B cell (primary cell): Measurements from ENCODE around the gene SLC25A13. TPM values are rescaled to one million over a fixed set of nuclear protein-coding genes. Genes with fewer than 3 reads are reported as not detected.

ENCODE experiments used
- ATAC-seq: fragments of 200-7000 bp; cut with Tn5 transposase; one replicate; pipeline ENCODE4 v1.10.0; 2021; ENCODE audit warnings: low read depth, mild to moderate bottlenecking, moderate number of reproducible peaks, moderate library complexity
- CTCF ChIA-PET: fragments of 350-600 bp; sonication (Branson Sonifier 250); formaldehyde crosslinking; loops from one replicate; lab custom pipeline; 2021; ENCODE audit warnings: antibody characterized with exemption, inconsistent platforms; lab: Charles Lee
- POLR2A ChIA-PET: fragments of 350-600 bp; sonication (Branson Sonifier 250); formaldehyde crosslinking; loops from one replicate; lab custom pipeline; 2021; ENCODE audit warnings: antibody characterized with exemption; lab: Charles Lee
- DNase-seq: peaks from one replicate; pipeline ENCODE4 v3.0.0; 2013
- H2AFZ ChIP-seq: 2 replicates; pipeline ENCODE4 v1.6.1; 2012; ENCODE audit warnings: mild to moderate bottlenecking, low read depth, low read length; ENCODE audit not compliant: insufficient read depth, poor library complexity, severe bottlenecking
- H3K27ac ChIP-seq, 2 donors: 1 replicate in 1 of 2; 2 replicates in 1 of 2; pipeline ENCODE4 v1.5.1; 2012 to 2013; ENCODE audit warnings: low read length in 2 of 2, mild to moderate bottlenecking in 2 of 2, moderate library complexity in 1 of 2
- H3K27me3 ChIP-seq, 4 experiments: fragments of 200-600 bp in 1 of 4; sonication (generic) in 1 of 4; replicated peaks in 1 of 4; 1 replicate in 2 of 4; 2 replicates in 2 of 4; pipeline versions ENCODE4 v1.6.1 to v1.7.0; 2013 to 2016; ENCODE audit warnings: low read length in 3 of 4, mild to moderate bottlenecking in 2 of 4, mixed read lengths in 1 of 4, moderate library complexity in 1 of 4; ENCODE audit not compliant: insufficient read depth in 4 of 4, control insufficient read depth in 3 of 4; ENCODE audit errors: control extremely low read depth in 1 of 4
- H3K36me3 ChIP-seq, 2 experiments: replicated peaks in 1 of 2; 1 replicate in 1 of 2; 2 replicates in 1 of 2; pipeline versions ENCODE4 v1.6.1 to v1.7.1; 2013; ENCODE audit warnings: low read length in 1 of 2; ENCODE audit not compliant: insufficient read depth in 2 of 2, control insufficient read depth in 1 of 2; ENCODE audit errors: control extremely low read depth in 1 of 2, extremely low read depth in 1 of 2
- H3K4me1 ChIP-seq, 2 donors: fragments of 200-600 bp in 1 of 2; sonication (generic) in 1 of 2; 1 replicate in 1 of 2; 2 replicates in 1 of 2; pipeline versions ENCODE4 v1.5.1 to v1.6.1; 2013 to 2017; ENCODE audit warnings: low read length in 2 of 2; ENCODE audit not compliant: control insufficient read depth in 2 of 2, insufficient read depth in 2 of 2
- H3K4me2 ChIP-seq: replicated peaks from 2 replicates; pipeline ENCODE3; 2012; ENCODE audit warnings: mild to moderate bottlenecking, low read depth, low read length; ENCODE audit not compliant: poor library complexity, severe bottlenecking
- H3K4me3 ChIP-seq, 5 experiments: fragments of 200-600 bp in 1 of 5; sonication (generic) in 1 of 5; 1 replicate in 3 of 5; 2 replicates in 2 of 5; pipeline versions ENCODE4 v1.5.1 to v1.7.0; 2011 to 2016; ENCODE audit warnings: low read length in 4 of 5, mild to moderate bottlenecking in 4 of 5, low read depth in 2 of 5, control low read depth in 1 of 5, moderate library complexity in 1 of 5; ENCODE audit not compliant: insufficient read depth in 1 of 5; ENCODE audit errors: control extremely low read depth in 1 of 5, extremely low read depth in 1 of 5
- H3K79me2 ChIP-seq: fragments of 200-600 bp; sonication (generic); one replicate; pipeline ENCODE4 v1.6.0; 2016; ENCODE audit warnings: low read length; ENCODE audit not compliant: control insufficient read depth, insufficient read depth
- H3K9ac ChIP-seq: fragments of 200-600 bp; sonication (generic); 2 replicates; pipeline ENCODE4 v1.6.1; 2017; ENCODE audit warnings: mild to moderate bottlenecking, low read length, moderate library complexity
- H3K9me3 ChIP-seq, 3 donors: one replicate each; pipeline versions ENCODE4 v1.6.1 to v1.7.1; 2013; ENCODE audit warnings: low read length in 2 of 3; ENCODE audit not compliant: control insufficient read depth in 2 of 3, insufficient read depth in 1 of 3; ENCODE audit errors: control extremely low read depth in 1 of 3
- H4K20me1 ChIP-seq: 2 replicates; pipeline ENCODE4 v1.6.0; 2012; ENCODE audit warnings: mild to moderate bottlenecking, low read length; ENCODE audit not compliant: insufficient read depth, control insufficient read depth, poor library complexity, severe bottlenecking
- H3K27ac Mint-ChIP-seq: one replicate; pipeline ENCODE4 v1.8.0; 2021; ENCODE audit warnings: mixed read lengths
- H3K27me3 Mint-ChIP-seq: one replicate; pipeline ENCODE4 v1.8.0; 2021; ENCODE audit warnings: mixed read lengths
- H3K4me1 Mint-ChIP-seq: one replicate; pipeline ENCODE4 v1.8.0; 2021; ENCODE audit warnings: mixed read lengths
- H3K4me3 Mint-ChIP-seq: one replicate; pipeline ENCODE4 v1.8.0; 2021; ENCODE audit warnings: mixed read lengths
- H3K9me3 Mint-ChIP-seq: one replicate; pipeline ENCODE4 v1.8.0; 2022; ENCODE audit warnings: mixed read lengths; ENCODE audit not compliant: insufficient read depth
- EZH2 ChIP-seq: IDR thresholded peaks from 2 replicates; pipeline ENCODE4 v1.6.1; 2012; ENCODE audit warnings: borderline replicate concordance, low read depth, mild to moderate bottlenecking, moderate library complexity, low read length; ENCODE audit not compliant: insufficient read depth, poor library complexity, severe bottlenecking
- WGBS: methylation state at CpG from one replicate; pipeline ENCODE4 v1.1.5; 2013; ENCODE audit warnings: missing lambda C conversion rate; ENCODE audit not compliant: insufficient coverage; 5-methylcytosine and 5-hydroxymethylcytosine counted together
- intact Hi-C: fragments of 100-400 bp; cut with micrococcal nuclease; formaldehyde crosslinking; loops from one replicate; pipeline ENCODE4 v1.10.0; 2022
- polyA plus RNA-seq: library from polyadenylated mRNA; depleted of rRNA; stranded (reverse); fragments of >200 nt; gene quantifications from 2 replicates; pipeline ENCODE4 v1.2.3, GENCODE V29; 2012
- total RNA-seq, 2 donors: library from RNA; stranded (reverse); fragments of 120-200 nt in 1 of 2; gene quantifications; 1 replicate in 1 of 2; 2 replicates in 1 of 2; pipeline versions ENCODE4 v1.2.3 to v1.2.4, GENCODE V29; 2013 to 2022
- TF ChIP-seq, protein P1 (sequence below): fragments of 200-600 bp; IDR thresholded peaks from one replicate; pipeline ENCODE4 v1.8.0; 2022; ENCODE audit warnings: antibody characterized with exemption, mild to moderate bottlenecking

Gene SLC25A13
- total and polyA plus RNA-seq, 2 donors (not counting 1 experiment from before 2014, with no cell fraction given), result 12.5 to 30.9 TPM

DNA sequence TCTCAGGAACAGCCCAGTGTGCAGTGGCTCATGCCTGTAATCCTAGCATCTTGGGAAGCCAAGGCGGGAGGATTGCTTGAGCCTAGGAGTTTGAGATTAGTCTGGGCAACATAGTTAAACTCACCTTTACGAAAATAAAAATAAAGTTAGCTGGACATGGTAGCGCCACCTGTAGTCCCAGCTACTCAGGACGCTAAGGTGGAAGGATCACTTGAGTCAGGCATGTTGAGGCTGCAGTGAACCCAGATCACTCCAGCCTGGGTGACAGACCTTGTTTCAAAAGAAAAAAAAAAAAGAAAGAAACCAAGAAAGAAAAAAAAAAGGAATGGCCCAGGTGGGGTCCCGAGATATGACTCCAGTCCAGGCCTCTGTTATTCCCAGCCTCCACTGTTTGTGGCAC is 96.6 kb downstream of the SLC25A13 start:
- Histone ChIP-seq H3K36me3 (peaks cover 0 to 8% of the 10 kb centered on the region in 2 experiments), H3K9ac (no peak overlapping the region), H3K4me1 (no peaks in the 10 kb centered on the region), H4K20me1 (no peaks in the 10 kb centered on the region), H3K27ac (no peak overlapping the region), H3K79me2 (no peaks in the 10 kb centered on the region), H2AFZ (no peak overlapping the region), H3K4me2 (no peak overlapping the region), H3K4me3 (no peak overlapping the region), H3K9me3 (peaks cover 0 to 14% (median 0%) of the 10 kb centered on the region in 3 donors), H3K27me3 (no peaks in the 10 kb centered on the region)
- TF ChIP-seq EZH2, result no peak
- TF ChIP-seq, protein P1, sequence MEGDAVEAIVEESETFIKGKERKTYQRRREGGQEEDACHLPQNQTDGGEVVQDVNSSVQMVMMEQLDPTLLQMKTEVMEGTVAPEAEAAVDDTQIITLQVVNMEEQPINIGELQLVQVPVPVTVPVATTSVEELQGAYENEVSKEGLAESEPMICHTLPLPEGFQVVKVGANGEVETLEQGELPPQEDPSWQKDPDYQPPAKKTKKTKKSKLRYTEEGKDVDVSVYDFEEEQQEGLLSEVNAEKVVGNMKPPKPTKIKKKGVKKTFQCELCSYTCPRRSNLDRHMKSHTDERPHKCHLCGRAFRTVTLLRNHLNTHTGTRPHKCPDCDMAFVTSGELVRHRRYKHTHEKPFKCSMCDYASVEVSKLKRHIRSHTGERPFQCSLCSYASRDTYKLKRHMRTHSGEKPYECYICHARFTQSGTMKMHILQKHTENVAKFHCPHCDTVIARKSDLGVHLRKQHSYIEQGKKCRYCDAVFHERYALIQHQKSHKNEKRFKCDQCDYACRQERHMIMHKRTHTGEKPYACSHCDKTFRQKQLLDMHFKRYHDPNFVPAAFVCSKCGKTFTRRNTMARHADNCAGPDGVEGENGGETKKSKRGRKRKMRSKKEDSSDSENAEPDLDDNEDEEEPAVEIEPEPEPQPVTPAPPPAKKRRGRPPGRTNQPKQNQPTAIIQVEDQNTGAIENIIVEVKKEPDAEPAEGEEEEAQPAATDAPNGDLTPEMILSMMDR, result no peak
- Mint-ChIP-seq H3K27me3 (no peaks in the 10 kb centered on the region), H3K9me3 (no peaks in the 10 kb centered on the region), H3K27ac (no peak overlapping the region), H3K4me1 (no peaks in the 10 kb centered on the region), H3K4me3 (no peak overlapping the region)
- no peak for DNase-seq
- CTCF ChIA-PET, result no interaction called here
- ATAC-seq, result no peak
- POLR2A ChIA-PET, result no interaction called here
- intact Hi-C loops, result no loop called here
- WGBS, result 100% methylated on average over 4 of the region's 5 CpGs

DNA sequence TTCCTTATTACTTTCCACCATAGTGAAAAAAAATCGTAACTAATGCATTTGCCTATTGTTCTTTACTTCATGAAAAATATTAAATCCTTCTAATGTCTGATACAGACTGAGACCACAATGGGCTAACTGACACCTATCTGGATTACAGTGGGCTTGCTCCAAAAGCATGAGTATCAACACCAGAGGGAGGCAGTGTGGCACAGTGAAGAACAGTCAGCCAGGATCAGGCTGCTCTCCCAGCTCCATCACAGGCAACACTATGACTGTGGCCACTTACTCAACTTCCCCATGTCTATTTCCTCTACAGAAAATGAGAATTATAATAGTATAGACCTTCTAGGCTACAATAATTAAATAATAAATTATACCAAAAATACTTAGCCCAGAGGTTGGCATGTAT is 97.2 kb downstream of the SLC25A13 start:
- H3K4me2 ChIP-seq, result no peak overlapping the region
- no peak overlapping the region for H3K27ac ChIP-seq
- no peak overlapping the region for H3K4me3 Mint-ChIP-seq
- CTCF ChIA-PET, result interaction anchor here (1.1 kb wide), 1 partner anchor 10 kb away, joined by 3 read pairs; no protein-coding TSS in a partner anchor
- no peaks in the 10 kb centered on the region for H3K4me1 ChIP-seq
- no peak for ATAC-seq
- no peak for DNase-seq
- no peaks in the 10 kb centered on the region for H4K20me1 ChIP-seq
- H3K27me3 Mint-ChIP-seq, result no peaks in the 10 kb centered on the region
- H3K4me3 ChIP-seq, result no peak overlapping the region
- H3K27ac Mint-ChIP-seq, result no peak overlapping the region
- no peak overlapping the region for H3K9ac ChIP-seq
- H3K9me3 ChIP-seq, result peaks cover 0 to 13% (median 0%) of the 10 kb centered on the region in 3 donors
- no CpG with 5 or more reads among the region's 1 CpG for WGBS
- no peaks in the 10 kb centered on the region for H3K27me3 ChIP-seq
- no peak overlapping the region for H2AFZ ChIP-seq
- TF ChIP-seq, protein P1, result no peak
- TF ChIP-seq EZH2, result no peak
- H3K79me2 ChIP-seq, result no peaks in the 10 kb centered on the region
- POLR2A ChIA-PET, result no interaction called here
- no peaks in the 10 kb centered on the region for H3K4me1 Mint-ChIP-seq
- H3K9me3 Mint-ChIP-seq, result no peaks in the 10 kb centered on the region
- peaks cover 0 to 4% of the 10 kb centered on the region in 2 experiments for H3K36me3 ChIP-seq
- intact Hi-C loops, result no loop called here
